Measurements from ENCODE around the gene VSIR. TPM values are rescaled to one million over a fixed set of nuclear protein-coding genes. Genes with fewer than 3 reads are reported as not detected.

Gene VSIR
- total RNA-seq, 1 donor from 2014 or later, result 63.0 TPM

DNA sequence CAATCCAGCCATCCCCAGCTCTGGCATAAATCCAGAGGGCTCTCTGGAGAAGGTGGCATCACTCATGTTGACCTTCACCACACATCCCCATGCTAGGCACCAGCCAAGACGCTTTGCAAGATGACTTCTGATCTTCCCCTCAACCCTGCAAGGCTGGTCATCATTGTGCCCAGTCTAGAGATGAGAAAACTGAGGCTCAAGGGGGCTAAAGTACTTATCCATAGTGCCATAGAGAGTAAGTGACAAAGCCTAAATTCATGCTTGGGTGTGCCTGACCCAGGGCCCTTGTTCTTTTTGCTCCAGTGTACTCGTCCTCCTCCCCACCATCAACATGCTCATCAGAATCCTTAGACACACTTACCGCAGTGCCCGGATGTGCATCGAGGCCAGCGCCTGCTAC is 52.0 kb downstream of the VSIR start:
- intact Hi-C loops (cut with DNase I), result no loop called here
- no peak for DNase-seq (ENCODE audit: low spot score)

GRCh38 chr10:71720288-71720687 is 53.0 kb downstream of the VSIR start:
- DNase-seq (ENCODE audit: low spot score), result no peak
- intact Hi-C loops (cut with DNase I), result no loop called here

DNA sequence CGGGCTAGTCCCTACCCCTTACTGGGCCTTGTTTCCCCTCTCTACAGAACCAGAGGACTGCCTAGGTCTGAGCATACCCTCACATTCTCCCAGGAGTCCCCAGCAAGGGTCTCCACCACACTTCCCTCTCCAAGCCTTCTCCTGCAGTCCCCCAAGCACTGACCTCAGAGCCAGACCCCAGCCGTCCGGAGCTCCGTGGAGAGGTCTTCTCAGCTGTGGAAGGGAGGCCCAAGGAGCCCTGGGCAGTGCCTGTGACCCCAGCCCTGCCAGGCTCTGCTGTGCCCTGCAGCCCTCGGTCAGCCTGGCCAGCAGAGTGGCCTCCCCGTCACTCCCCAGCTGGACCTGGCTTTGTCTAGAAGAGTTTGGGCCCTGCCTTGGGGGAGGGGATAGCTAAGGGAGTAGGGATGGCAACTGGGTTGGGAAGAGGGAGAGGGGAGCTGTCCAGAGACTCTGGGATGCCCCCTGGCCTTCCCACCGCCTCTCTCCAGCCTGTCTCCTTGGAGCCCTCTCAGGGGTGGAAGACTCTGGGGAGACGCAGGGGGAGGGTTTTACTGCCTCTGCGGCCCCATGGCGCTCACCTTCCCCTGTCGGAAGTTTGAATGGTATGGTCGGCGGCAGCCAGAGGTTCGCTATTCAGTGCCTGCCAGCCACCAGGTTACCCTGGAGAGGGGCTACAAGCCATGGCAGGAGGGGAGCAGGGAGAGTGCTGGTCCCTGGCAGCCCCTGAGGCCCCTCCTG is 53.7 kb downstream of the VSIR start, which contains the start of gene C10orf105:
TSS of gene C10orf105 (minus strand) at position 315 of the 738 bp plus-strand sequence. CDS start 3,441 bp downstream, outside the sequence.
- intact Hi-C loops (cut with DNase I), result loop anchor here (10.0 kb wide), 1 partner anchor 165 kb away; no protein-coding TSS in a partner anchor
- DNase-seq (ENCODE audit: low spot score), result no peak

DNA sequence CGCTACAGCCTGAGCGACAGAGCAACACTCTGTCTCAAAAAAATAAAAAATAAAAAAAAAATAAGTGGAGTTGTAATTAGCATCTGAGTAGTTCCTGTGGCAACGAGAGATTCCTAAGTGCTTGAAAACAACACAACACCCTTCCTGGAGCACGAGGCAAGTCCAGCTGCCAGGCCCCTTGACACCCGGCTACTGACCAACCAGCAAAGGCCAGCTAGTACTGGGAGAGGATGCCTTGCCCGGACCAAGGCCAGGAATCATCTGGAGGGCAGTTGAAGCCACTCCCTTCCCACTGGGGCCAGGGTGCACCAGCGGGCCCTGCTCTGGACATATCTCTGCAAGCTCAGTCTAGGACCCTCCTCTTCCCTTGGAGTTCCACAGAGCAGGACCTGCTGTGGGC is 54.3 kb downstream of the VSIR start:
- intact Hi-C loops (cut with DNase I), result loop anchor here (10.0 kb wide), 1 partner anchor 166 kb away; no protein-coding TSS in a partner anchor
- DNase-seq (ENCODE audit: low spot score), result no peak

DNA sequence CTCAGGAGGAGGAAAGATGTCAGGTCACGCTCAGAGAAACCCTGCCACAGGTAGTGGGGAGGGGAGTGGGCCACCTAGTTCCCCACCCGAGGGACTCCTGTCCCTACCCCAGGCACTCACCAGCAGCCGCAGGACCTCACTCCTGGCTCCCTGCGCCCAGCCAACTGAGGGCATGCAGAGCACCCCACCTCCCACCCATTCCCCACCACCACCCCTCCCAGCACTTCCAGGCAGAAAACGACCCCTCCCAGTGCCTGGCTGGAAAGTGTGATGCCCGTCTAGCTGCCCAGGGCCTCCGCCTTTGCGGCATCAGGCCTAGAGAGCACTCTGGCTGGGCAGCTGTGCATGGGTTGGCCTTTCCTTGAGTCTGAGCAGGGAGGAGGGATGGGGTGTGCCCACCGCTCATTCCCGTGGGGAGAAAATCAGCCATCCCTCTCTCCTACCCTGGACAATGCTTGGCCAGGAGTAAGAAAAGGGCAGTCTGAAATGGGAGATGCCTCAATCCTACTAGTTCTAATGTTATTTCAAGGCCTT is 55.1 kb downstream of the VSIR start:
- DNase-seq (ENCODE audit: low spot score), result no peak
- intact Hi-C loops (cut with DNase I), result loop anchor here (10.0 kb wide), 1 partner anchor 167 kb away; no protein-coding TSS in a partner anchor

GRCh38 chr10:71717551-71717951 is 55.8 kb downstream of the VSIR start:
- no peak for DNase-seq (ENCODE audit: low spot score)
- intact Hi-C loops (cut with DNase I), result loop anchor here (10.0 kb wide), 1 partner anchor 167 kb away; no protein-coding TSS in a partner anchor

GRCh38 chr10:71717056-71717455 is 56.3 kb downstream of the VSIR start:
- DNase-seq (ENCODE audit: low spot score), result no peak
- intact Hi-C loops (cut with DNase I), result loop anchor here (10.0 kb wide), 1 partner anchor 168 kb away; no protein-coding TSS in a partner anchor

GRCh38 chr10:71716426-71716825 is 56.9 kb downstream of the VSIR start:
- intact Hi-C loops (cut with DNase I), result loop anchor here (10.0 kb wide), 1 partner anchor 168 kb away; no protein-coding TSS in a partner anchor
- DNase-seq (ENCODE audit: low spot score), result no peak

GRCh38 chr10:71715860-71716259 is 57.5 kb downstream of the VSIR start:
- intact Hi-C loops (cut with DNase I), result loop anchor here (10.0 kb wide), 1 partner anchor 169 kb away; no protein-coding TSS in a partner anchor
- DNase-seq (ENCODE audit: low spot score), result no peak

GRCh38 chr10:71715026-71715425 is 58.3 kb downstream of the VSIR start:
- intact Hi-C loops (cut with DNase I), result loop anchor here (10.0 kb wide), 1 partner anchor 170 kb away; no protein-coding TSS in a partner anchor
- DNase-seq (ENCODE audit: low spot score), result no peak

DNA sequence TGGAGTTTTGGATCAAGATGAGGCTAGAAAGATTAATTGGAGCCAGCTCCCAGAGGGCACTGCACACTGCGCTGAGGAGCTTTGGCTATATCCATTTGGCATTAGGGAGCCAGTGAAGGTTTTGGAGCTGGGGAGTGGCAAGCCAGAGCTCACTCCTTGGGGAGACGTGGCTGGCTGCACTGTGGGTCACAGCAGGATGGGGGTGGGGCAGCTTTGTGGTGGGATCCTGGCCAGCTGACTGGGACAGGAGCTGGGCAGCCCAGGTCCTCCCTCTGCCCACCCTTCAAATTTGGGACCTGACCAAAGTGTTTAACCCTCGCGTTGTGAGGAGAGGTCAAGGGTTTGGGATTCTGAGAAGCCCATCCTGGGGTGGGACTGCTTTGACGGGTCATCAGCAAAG is 58.7 kb downstream of the VSIR start:
- no peak for DNase-seq (ENCODE audit: low spot score)
- intact Hi-C loops (cut with DNase I), result loop anchor here (10.0 kb wide), 1 partner anchor 170 kb away; no protein-coding TSS in a partner anchor

DNA sequence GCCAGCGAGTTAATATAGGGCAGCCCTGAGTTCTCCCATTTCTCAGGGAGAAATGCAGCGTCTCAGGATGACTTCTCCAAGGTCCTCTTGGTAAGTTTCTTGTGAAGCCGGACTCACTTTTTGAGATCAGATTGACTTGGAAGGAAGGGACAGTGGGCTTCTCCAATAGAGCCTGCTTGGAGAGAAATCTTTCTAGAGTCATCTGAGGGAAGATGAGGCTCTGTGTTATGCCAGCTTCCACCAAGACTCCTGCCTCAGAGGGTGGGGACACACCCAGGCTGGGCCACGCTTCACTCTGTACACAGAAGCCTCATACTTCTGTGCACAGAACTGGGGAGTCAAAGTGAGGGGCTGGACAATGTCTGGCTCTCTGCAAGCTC is 59.3 kb downstream of the VSIR start:
- DNase-seq (ENCODE audit: low spot score), result no peak
- intact Hi-C loops (cut with DNase I), result loop anchor here (10.0 kb wide), 1 partner anchor 171 kb away; no protein-coding TSS in a partner anchor

DNA sequence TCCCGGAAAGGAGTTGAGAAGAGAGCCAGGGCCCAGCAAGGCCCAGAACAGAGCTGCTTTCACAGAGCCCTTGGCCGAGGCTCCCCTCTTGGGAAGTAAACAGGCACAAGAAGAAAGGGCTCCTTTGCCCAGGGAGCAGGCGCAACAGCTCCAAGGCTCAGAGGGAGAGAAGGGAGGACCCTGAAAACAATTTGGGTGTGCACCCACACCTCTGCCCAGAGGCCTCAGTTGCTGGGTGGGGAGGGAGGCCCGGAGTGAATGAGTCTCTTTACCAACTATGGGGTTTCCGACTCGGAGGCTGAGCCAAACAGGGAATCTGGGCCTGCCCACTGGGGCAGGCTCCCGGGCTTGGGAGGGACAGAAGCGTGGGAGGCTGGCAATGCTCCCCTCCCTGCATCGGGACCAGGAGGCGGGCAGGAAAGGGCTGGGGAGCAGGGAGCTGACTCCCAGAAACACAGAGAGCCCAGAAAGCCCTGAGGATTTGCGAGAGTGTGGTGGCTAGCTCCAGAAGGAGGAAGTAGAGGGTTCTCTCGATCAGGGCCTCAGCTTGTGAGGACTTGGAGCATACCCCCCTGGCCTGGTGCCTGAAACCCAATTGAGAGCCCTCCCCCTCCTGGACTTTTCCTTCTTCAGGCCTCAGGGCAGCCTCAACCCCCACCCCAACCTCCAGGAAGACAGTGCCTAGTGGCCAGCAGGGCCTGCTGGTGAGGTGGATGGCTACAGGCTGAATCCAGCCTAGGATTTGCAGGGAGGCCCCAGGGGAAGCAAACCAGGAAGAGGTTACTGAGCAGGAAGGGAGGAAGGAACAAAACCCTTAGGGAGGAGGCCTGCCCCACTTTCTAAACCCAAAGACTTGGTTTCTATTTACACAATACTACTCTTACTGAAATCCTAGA is 59.9 kb downstream of the VSIR start:
- intact Hi-C loops (cut with DNase I), result loop anchor here (2.0 to 10.0 kb wide), 2 partner anchors 59 to 171 kb away; partner anchors contain the start of gene VSIR
- DNase-seq (ENCODE audit: low spot score), result peak; percentile 90

GRCh38 chr10:71712572-71713134 is 60.7 kb downstream of the VSIR start:
- DNase-seq (ENCODE audit: low spot score), result no peak
- intact Hi-C loops (cut with DNase I), result loop anchor here (2.0 to 10.0 kb wide), 2 partner anchors 60 to 172 kb away; partner anchors contain the start of gene VSIR

- intact Hi-C loops (cut with DNase I), result loop anchor here (2.0 to 10.0 kb wide), 2 partner anchors 61 to 173 kb away; partner anchors contain the start of gene VSIR
- DNase-seq (ENCODE audit: low spot score), result no peak
Observed at GRCh38 chr10:71712170-71712569, 61.1 kb downstream of the VSIR start.

DNA sequence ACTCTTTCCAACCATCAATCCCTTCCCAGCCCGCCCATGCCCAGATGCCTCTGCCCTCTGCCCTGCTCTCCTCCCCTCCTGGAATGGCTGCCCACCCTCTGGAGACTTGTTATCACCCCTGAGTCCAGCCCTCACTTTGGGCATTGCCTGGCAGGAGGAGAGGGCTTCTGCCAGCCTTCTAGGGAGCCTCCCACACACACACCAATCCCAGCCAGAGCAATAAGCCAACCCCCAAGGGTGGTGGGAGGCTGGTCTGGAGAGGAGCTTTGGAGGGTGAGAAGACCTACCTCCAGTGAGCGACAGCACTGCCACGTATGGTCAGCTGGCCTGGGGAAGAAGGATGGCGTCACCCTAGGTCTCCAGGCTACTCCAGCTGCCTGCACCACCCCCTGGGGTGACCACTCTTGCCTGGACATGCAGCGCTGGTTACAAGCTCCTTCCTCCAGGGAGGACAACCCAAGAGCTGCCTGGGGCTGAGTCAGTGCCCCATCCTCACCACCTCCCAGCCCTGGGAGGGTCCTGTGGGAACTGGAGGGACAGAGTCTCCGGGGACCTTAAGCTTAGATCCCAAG is 62.2 kb downstream of the VSIR start:
- no peak for DNase-seq (ENCODE audit: low spot score)
- intact Hi-C loops (cut with DNase I), result loop anchor here (10.0 kb wide), 1 partner anchor 174 kb away; no protein-coding TSS in a partner anchor

- DNase-seq (ENCODE audit: low spot score), result no peak
- intact Hi-C loops (cut with DNase I), result loop anchor here (10.0 kb wide), 1 partner anchor 174 kb away; no protein-coding TSS in a partner anchor
Observed at GRCh38 chr10:71710519-71710918, 62.8 kb downstream of the VSIR start.
